Measurements from ENCODE around the gene STIM2.

DNA sequence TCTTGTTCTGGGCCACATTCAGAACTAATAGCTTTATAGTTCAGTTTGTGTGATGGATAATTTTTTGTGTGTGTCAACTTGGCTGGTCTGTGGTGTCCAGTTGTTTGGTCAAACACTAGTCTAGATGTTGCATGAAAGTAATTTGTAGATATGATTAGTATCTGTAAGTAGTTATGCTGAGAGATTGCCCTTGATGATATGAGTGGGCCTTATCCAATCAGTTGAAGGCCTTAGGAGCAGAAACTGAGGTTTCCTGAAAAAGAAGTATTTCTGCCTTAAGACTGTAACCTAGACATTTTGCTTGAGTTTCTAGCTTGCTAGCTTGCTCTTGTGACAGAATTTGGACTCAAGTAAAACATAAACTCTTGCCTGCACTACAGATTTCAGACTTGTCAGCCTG is 30.4 kb downstream of the STIM2 start:
- TF ChIP-seq CTCF (IDR thresholded peaks at IDR 0.05) (no peak), EZH2 (IDR thresholded peaks at IDR 0.05) (no peak)

Measured in neural progenitor cell (in vitro differentiated cells).